OCI-LY3 (cell line): ENCODE measurements around the gene RPS18.

Source experiments
- H2AFZ ChIP-seq: fragments of 200-600, 300-600 bp; shearing (Covaris generic); 2 replicates; pipeline ENCODE4 v1.6.0; 2014; ENCODE audit warnings: antibody characterized with exemption, low read depth, low read length
- H3K27ac ChIP-seq: fragments of 200-600, 300-600 bp; sonication (generic); 2 replicates; pipeline ENCODE4 v1.5.1; 2014; ENCODE audit warnings: mild to moderate bottlenecking, low read length, moderate library complexity, mixed read lengths
- H3K27me3 ChIP-seq: fragments of 200-600, 300-600 bp; sonication (generic); 2 replicates; pipeline ENCODE4 v1.6.1; 2014; ENCODE audit warnings: low read depth, low read length, mixed read lengths
- H3K36me3 ChIP-seq: fragments of 200-600, 300-600 bp; sonication (generic); replicated peaks from 2 replicates; pipeline ENCODE3; 2014; ENCODE audit warnings: low read depth, low read length, mixed read lengths
- H3K4me1 ChIP-seq: fragments of 300-600, 200-600 bp; sonication (generic); 2 replicates; pipeline ENCODE4 v1.6.1; 2014; ENCODE audit warnings: low read length, mixed read lengths
- H3K4me2 ChIP-seq: fragments of 200-600, 300-600 bp; sonication (generic); 2 replicates; pipeline ENCODE4 v1.6.1; 2014; ENCODE audit warnings: low read length, mixed read lengths
- H3K4me3 ChIP-seq: fragments of 300-600, 200-600 bp; sonication (generic); 2 replicates; pipeline ENCODE4 v1.5.1; 2014; ENCODE audit warnings: antibody characterized with exemption, mild to moderate bottlenecking, low read length, moderate library complexity
- H3K79me2 ChIP-seq: fragments of 300-600, 200-600 bp; shearing (Covaris generic); 2 replicates; pipeline ENCODE4 v1.6.1; 2014; ENCODE audit warnings: mild to moderate bottlenecking, low read length, mixed read lengths
- H3K9ac ChIP-seq: fragments of 300-600, 200-600 bp; shearing (Covaris generic); 2 replicates; pipeline ENCODE4 v1.6.0; 2014; ENCODE audit warnings: mild to moderate bottlenecking, low read length, moderate library complexity
- H3K9me3 ChIP-seq: fragments of 200-600, 300-600 bp; shearing (Covaris generic); 2 replicates; pipeline ENCODE4 v1.6.1; 2014; ENCODE audit warnings: low read length, mixed read lengths; ENCODE audit not compliant: insufficient read depth
- H4K20me1 ChIP-seq: fragments of 200-600, 300-600 bp; sonication (generic); 2 replicates; pipeline ENCODE4 v1.6.1; 2016; ENCODE audit warnings: low read length, mixed read lengths; ENCODE audit not compliant: insufficient read depth
- CTCF ChIP-seq: fragments of 200-600, 300-600 bp; sonication (generic); IDR thresholded peaks from 2 replicates; pipeline ENCODE4 v1.5.1; 2014; ENCODE audit warnings: antibody characterized with exemption, low read length, low read depth
- EZH2phosphoT487 ChIP-seq: fragments of 200-600 bp; shearing (Covaris generic); IDR thresholded peaks from 2 replicates; pipeline ENCODE4 v1.6.1; 2018; ENCODE audit warnings: antibody characterized with exemption, mixed run types, low read depth

Gene RPS18

GRCh38 chr6:33320315-33321181 lies 48.7 kb downstream of the RPS18 start:
- Histone ChIP-seq H3K79me2 (peaks cover 36% of the 10 kb centered on the region), H3K9ac (no peak overlapping the region), H3K27ac (no peak overlapping the region), H3K4me3 (no peak overlapping the region), H3K4me2 (no peak overlapping the region), H3K4me1 (peaks cover 27% of the 10 kb centered on the region), H4K20me1 (no peaks in the 10 kb centered on the region), H3K27me3 (no peaks in the 10 kb centered on the region), H3K36me3 (peaks cover 30% of the 10 kb centered on the region), H2AFZ (no peak overlapping the region), H3K9me3 (no peaks in the 10 kb centered on the region)
- TF ChIP-seq CTCF: no peak
- no peak for TF ChIP-seq EZH2phosphoT487

GRCh38 chr6:33321227-33321626 lies 49.4 kb downstream of the RPS18 start:
- H3K4me3 ChIP-seq: peak overlapping the region; percentile 91; the same call in 1 of the 2 replicates
- H2AFZ ChIP-seq: no peak overlapping the region
- H3K4me2 ChIP-seq: peak overlapping the region; percentile 96
- H3K27ac ChIP-seq: no peak overlapping the region
- no peaks in the 10 kb centered on the region for H3K9me3 ChIP-seq
- H3K27me3 ChIP-seq: no peaks in the 10 kb centered on the region
- H3K79me2 ChIP-seq: peaks cover 36% of the 10 kb centered on the region
- no peaks in the 10 kb centered on the region for H4K20me1 ChIP-seq
- no peak for TF ChIP-seq EZH2phosphoT487
- H3K4me1 ChIP-seq: peaks cover 24% of the 10 kb centered on the region
- H3K36me3 ChIP-seq: peaks cover 30% of the 10 kb centered on the region
- H3K9ac ChIP-seq: no peak overlapping the region

- Histone ChIP-seq H3K4me1 (peaks cover 14% of the 10 kb centered on the region), H3K79me2 (peaks cover 36% of the 10 kb centered on the region), H3K27ac (peak overlapping the region; percentile 92), H3K9ac (peak overlapping the region; percentile 93), H4K20me1 (no peaks in the 10 kb centered on the region), H3K4me2 (peak overlapping the region; percentile 95), H3K27me3 (no peaks in the 10 kb centered on the region), H3K9me3 (no peaks in the 10 kb centered on the region), H3K4me3 (peak overlapping the region; percentile 91), H2AFZ (0 out of 2 replicates have a peak overlapping the region, but pooled peaks have one; percentile 19), H3K36me3 (peaks cover 29% of the 10 kb centered on the region)
- TF ChIP-seq EZH2phosphoT487 (no peak), CTCF (no peak)
Observed at GRCh38 chr6:33323623-33323948, 51.7 kb downstream of the RPS18 start.

GRCh38 chr6:33324125-33324524 lies 52.2 kb downstream of the RPS18 start:
- Histone ChIP-seq H3K27ac (peak overlapping the region; percentile 92), H3K4me2 (peak overlapping the region; percentile 95), H4K20me1 (no peaks in the 10 kb centered on the region)

More at GRCh38 chr6:33324125-33324524, 52.2 kb downstream of the RPS18 start:
- H3K4me1 ChIP-seq: peaks cover 10% of the 10 kb centered on the region
- TF ChIP-seq EZH2phosphoT487: no peak
- H3K4me3 ChIP-seq: peak overlapping the region; percentile 91
- peaks cover 36% of the 10 kb centered on the region for H3K79me2 ChIP-seq
- H3K36me3 ChIP-seq: peaks cover 23% of the 10 kb centered on the region
- H2AFZ ChIP-seq: no peak overlapping the region
- no peaks in the 10 kb centered on the region for H3K9me3 ChIP-seq
- peak overlapping the region; percentile 93 for H3K9ac ChIP-seq
- no peaks in the 10 kb centered on the region for H3K27me3 ChIP-seq
